HG03108 (cell line): ENCODE data around the gene MAP4K5.

Experiments used
- ATAC-seq: cut with Tn5 transposase; IDR thresholded peaks from one replicate; pipeline ENCODE4 v1.9.1; 2021; ENCODE audit warnings: moderate library complexity; ENCODE audit not compliant: unreplicated experiment

Gene MAP4K5

GRCh38 chr14:50373959-50374358 lies 158.4 kb downstream of the MAP4K5 start:
- ATAC-seq, result no peak

- no peak for ATAC-seq
Measured at GRCh38 chr14:50371546-50371945, 160.8 kb downstream of the MAP4K5 start.
